A549 (cell line): ENCODE results near the gene TRIP13. TPM values are rescaled to one million over a fixed set of nuclear protein-coding genes. Genes with fewer than 3 reads are reported as not detected.

Experiments used
- polyA plus RNA-seq, 4 experiments: library from polyadenylated mRNA; depleted of rRNA in 3 of 4; stranded (reverse); fragments of >200 nt; fragmentation: RNase III in 1 of 4; extraction: RNeasy Plus Mini Kit Qiagen cat#74134 plus additional on column Dnase treatment in 1 of 4; gene quantifications; 2 replicates in 3 of 4; 3 replicates in 1 of 4; pipeline ENCODE4 v1.2.3, GENCODE V29; 2011 to 2017

The TRIP13 gene
- polyA plus RNA-seq, 2 of the 4 experiments (the other 2 are of a cell fraction) = 54.0 to 62.4 TPM

Other genes with a start within 250 kb of the TRIP13 start
- 1.0 and 1.2 TPM in 2 replicates for gene TPPP, start 199.5 kb upstream of the TRIP13 start, polyA plus RNA-seq (2011; rRNA removed)
- gene TPPP, start 199.5 kb upstream of the TRIP13 start, polyA plus RNA-seq (2017; fragmentation: RNase III; extraction: RNeasy Plus Mini Kit Qiagen cat#74134 plus additional on column Dnase treatment) = 1.2 to 1.5 TPM (median 1.4 TPM) in 3 replicates
- gene ZDHHC11B, start 108.2 kb upstream of the TRIP13 start, polyA plus RNA-seq (2011; rRNA removed) = 0.18 and 0.70 TPM in 2 replicates
- gene ZDHHC11B, start 108.2 kb upstream of the TRIP13 start, polyA plus RNA-seq (2017; fragmentation: RNase III; extraction: RNeasy Plus Mini Kit Qiagen cat#74134 plus additional on column Dnase treatment) = 0.97 to 1.4 TPM (median 1.0 TPM) in 3 replicates
- gene ZDHHC11, start 41.9 kb upstream of the TRIP13 start, polyA plus RNA-seq (2011; rRNA removed) = 2.6 and 9.9 TPM in 2 replicates
- 12.9 to 16.0 TPM (median 13.7 TPM) in 3 replicates for gene ZDHHC11, start 41.9 kb upstream of the TRIP13 start, polyA plus RNA-seq (2017; fragmentation: RNase III; extraction: RNeasy Plus Mini Kit Qiagen cat#74134 plus additional on column Dnase treatment)
- 11.6 and 15.8 TPM in 2 replicates for gene BRD9, start 83 bp upstream of the TRIP13 start, polyA plus RNA-seq (2011; rRNA removed)
- gene BRD9, start 83 bp upstream of the TRIP13 start, polyA plus RNA-seq (2017; fragmentation: RNase III; extraction: RNeasy Plus Mini Kit Qiagen cat#74134 plus additional on column Dnase treatment) = 28.9 to 31.0 TPM (median 29.6 TPM) in 3 replicates
- 1.2 and 1.8 TPM in 2 replicates for gene NKD2, start 115.9 kb downstream of the TRIP13 start, polyA plus RNA-seq (2011; rRNA removed)
- 4.2 to 5.3 TPM (median 4.4 TPM) in 3 replicates for gene NKD2, start 115.9 kb downstream of the TRIP13 start, polyA plus RNA-seq (2017; fragmentation: RNase III; extraction: RNeasy Plus Mini Kit Qiagen cat#74134 plus additional on column Dnase treatment)
- gene SLC12A7, start 219.2 kb downstream of the TRIP13 start, polyA plus RNA-seq (2011; rRNA removed) = 11.2 and 12.3 TPM in 2 replicates
- gene SLC12A7, start 219.2 kb downstream of the TRIP13 start, polyA plus RNA-seq (2017; fragmentation: RNase III; extraction: RNeasy Plus Mini Kit Qiagen cat#74134 plus additional on column Dnase treatment) = 18.1 to 22.5 TPM (median 19.5 TPM) in 3 replicates